ENCODE data around the gene USPL1.

The USPL1 gene

DNA sequence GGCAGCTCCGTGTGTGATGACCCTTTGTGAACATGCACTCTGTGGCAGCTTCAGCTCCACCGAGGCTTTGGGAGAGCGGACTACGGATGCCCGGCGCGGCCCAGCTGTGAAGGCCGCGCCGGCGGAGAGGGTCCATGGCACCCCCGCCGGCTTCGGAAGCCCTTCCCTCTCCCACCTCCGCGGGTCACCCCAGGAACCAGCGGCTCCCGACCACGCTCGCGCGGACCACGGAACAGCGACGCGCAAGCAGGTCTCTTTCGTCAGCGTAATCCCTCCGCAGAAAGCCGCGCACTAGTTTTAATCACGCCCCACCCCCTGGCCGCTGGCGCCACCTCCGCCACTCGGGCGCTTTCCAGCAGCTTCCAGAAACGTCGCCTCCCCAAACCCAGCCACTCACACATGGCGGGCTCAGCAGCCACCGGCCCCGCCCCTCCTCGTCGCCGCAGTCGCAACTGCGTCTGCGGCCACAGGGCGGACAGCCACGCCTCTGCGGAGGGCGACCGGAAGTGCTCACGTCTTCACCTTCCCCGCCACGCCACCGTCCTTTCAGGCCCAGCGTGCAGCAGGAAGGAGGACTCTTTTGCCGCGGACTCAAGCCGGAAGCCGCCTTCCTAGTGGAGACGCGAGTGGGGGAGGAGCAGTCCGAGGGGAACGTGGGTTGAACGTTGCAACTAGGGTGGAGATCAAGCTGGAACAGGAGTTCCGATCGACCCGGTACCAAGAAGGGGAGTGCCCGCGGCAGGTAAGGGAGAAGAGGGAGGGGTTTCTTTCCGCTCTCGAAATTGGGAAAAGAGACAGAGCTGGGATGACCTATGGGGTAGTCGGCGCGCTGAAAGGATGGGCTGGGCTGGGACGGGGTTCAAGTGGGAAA lies at the start of gene USPL1:
Gene USPL1 (plus strand): TSS at position 606 of the 871 bp plus-strand sequence. CDS start 3,221 bp downstream, outside the sequence.
- Histone ChIP-seq H3K36me3 (ENCODE audit: insufficient read depth, low read length) (no peaks in the 10 kb centered on the region), H3K9ac (ENCODE audit: low read depth, low read length) (peak within 1 kb of the TSS; percentile 97), H3K4me1 (ENCODE audit: insufficient read depth, low read length) (no peaks in the 10 kb centered on the region; the same call in 1 of the 2 replicates), H3K9me3 (ENCODE audit: control insufficient read depth, insufficient read depth, low read length) (no peaks in the 10 kb centered on the region)

DNA sequence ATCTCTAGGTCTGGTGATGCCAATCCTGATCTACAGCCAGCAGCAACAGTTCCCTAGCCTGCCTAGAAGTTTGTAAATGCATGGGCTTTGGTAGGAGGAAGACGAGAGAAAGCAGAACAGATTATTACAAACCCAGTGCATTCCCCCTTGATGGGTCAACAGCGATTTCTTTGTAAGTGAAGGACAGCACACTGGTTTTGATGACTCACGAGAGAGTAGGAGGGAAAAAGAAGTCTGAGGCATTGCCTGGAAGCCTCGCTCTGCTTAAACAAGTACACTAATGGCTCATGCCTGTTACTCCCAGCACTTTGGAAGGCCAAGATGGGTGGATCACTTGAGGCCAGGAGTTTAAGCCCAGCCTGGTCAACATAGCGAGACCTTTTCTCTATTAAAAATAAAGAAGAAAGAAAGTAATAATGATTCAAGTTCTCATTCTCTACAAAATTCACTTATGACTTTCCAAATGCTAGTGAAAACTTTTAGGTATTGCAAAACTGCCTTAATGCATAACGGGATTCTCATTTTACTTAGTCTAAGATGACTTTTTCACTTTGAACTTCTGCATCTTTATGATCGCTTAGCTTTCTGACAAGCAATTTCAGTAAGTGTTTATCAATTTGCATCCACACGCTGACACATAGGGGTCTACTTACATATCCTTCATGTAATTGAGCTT lies 47.7 kb upstream of the USPL1 start:
- Histone ChIP-seq H3K4me1 (ENCODE audit: insufficient read depth, low read length) (peaks cover 17% of the 10 kb centered on the region), H3K9ac (ENCODE audit: low read depth, low read length) (no peak overlapping the region), H3K36me3 (ENCODE audit: insufficient read depth, low read length) (no peaks in the 10 kb centered on the region), H3K9me3 (ENCODE audit: control insufficient read depth, insufficient read depth, low read length) (no peaks in the 10 kb centered on the region)

- Histone ChIP-seq H3K36me3 (ENCODE audit: insufficient read depth, low read length) (no peaks in the 10 kb centered on the region), H3K9ac (ENCODE audit: low read depth, low read length) (no peak overlapping the region), H3K4me1 (ENCODE audit: insufficient read depth, low read length) (peaks cover 17% of the 10 kb centered on the region), H3K9me3 (ENCODE audit: control insufficient read depth, insufficient read depth, low read length) (no peaks in the 10 kb centered on the region)
Measured at GRCh38 chr13:30570691-30571090, 47.0 kb upstream of the USPL1 start.

- no peaks in the 10 kb centered on the region for H3K9me3 ChIP-seq (ENCODE audit: control insufficient read depth, insufficient read depth, low read length)
- H3K36me3 ChIP-seq (ENCODE audit: insufficient read depth, low read length), result no peaks in the 10 kb centered on the region
- H3K9ac ChIP-seq (ENCODE audit: low read depth, low read length), result no peak overlapping the region
- peaks cover 17% of the 10 kb centered on the region for H3K4me1 ChIP-seq (ENCODE audit: insufficient read depth, low read length)
Measured at GRCh38 chr13:30572859-30573275, 44.9 kb upstream of the USPL1 start.

DNA sequence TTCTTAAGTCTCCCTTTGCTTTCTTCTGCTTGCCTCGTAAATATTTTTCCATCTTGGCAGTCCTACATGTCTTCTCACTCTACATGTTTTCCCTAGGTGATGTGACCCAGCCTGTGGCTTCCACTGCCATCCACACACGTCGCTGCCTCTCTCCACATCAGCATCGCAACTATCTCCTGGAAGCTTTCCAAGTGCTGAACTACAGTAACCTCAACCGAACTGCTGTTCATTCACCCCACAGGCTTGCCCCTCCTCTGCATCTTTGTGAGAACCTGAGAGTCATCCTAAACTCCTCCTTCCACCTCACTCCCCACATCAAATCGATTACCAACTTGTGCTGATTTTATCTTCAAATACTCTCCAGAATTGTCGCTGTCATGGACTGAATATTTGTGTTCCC lies 41.2 kb upstream of the USPL1 start:
- Histone ChIP-seq H3K36me3 (ENCODE audit: insufficient read depth, low read length) (no peaks in the 10 kb centered on the region), H3K4me1 (ENCODE audit: insufficient read depth, low read length) (peaks cover 9% of the 10 kb centered on the region), H3K9me3 (ENCODE audit: control insufficient read depth, insufficient read depth, low read length) (no peaks in the 10 kb centered on the region), H3K9ac (ENCODE audit: low read depth, low read length) (no peak overlapping the region)

- peaks cover 8% of the 10 kb centered on the region for H3K4me1 ChIP-seq (ENCODE audit: insufficient read depth, low read length)
- H3K9me3 ChIP-seq (ENCODE audit: control insufficient read depth, insufficient read depth, low read length), result no peaks in the 10 kb centered on the region
- no peak overlapping the region for H3K9ac ChIP-seq (ENCODE audit: low read depth, low read length)
- no peaks in the 10 kb centered on the region for H3K36me3 ChIP-seq (ENCODE audit: insufficient read depth, low read length)
Measured at GRCh38 chr13:30577401-30577852, 40.3 kb upstream of the USPL1 start.

DNA sequence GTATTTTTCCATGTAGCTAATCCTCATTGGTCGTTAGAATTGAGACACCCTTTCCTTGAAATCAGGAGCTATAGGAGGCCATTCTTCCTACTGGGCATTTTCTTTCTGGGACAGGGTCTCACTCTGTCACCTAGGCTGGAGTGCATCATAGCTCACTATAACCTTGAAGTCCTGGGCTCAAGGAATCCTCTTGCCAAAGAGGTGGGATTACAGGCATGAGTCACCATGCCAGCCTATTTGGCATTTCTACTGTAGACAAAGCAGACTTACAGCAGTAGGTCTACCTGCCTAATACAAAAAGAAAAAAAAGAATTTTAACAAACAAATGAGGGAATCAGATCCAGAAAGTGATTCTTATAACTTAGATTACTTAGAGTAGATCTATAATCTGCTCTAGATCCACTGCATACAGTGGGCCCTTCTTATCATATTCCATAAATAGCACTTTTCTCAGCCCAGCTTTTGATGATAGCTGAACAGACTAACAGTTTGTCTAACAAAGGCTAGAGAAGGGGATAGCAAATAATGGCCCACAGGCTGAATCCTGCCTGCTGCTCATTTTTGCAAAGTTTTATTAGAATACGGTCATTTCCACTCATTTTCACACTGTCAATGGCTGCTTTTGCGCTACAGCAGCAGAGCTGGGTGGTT lies 36.7 kb upstream of the USPL1 start:
- H3K9ac ChIP-seq (ENCODE audit: low read depth, low read length), result no peak overlapping the region
- H3K36me3 ChIP-seq (ENCODE audit: insufficient read depth, low read length), result no peaks in the 10 kb centered on the region
- H3K4me1 ChIP-seq (ENCODE audit: insufficient read depth, low read length), result peaks cover 4% of the 10 kb centered on the region
- no peaks in the 10 kb centered on the region for H3K9me3 ChIP-seq (ENCODE audit: control insufficient read depth, insufficient read depth, low read length)

DNA sequence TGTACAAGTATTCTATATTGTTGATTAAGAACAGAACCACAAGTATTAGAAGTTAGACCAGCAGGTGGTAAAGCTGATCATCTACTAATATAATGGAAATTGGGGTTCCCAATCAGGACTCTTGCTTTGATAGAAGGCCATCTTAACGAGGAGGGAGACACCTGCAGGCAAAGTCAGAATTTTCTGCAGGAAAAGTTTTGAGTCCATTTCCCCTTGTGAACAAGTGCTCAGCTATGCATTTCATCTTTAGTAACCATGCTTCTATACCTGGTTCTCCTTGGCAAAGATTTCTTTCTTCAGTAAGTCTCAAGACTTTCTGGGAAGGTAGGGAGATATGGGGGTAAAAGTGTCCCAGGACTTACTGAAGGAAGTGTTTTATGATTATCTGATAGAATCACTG lies 36.1 kb upstream of the USPL1 start:
- H3K4me1 ChIP-seq (ENCODE audit: insufficient read depth, low read length), result peaks cover 4% of the 10 kb centered on the region
- no peaks in the 10 kb centered on the region for H3K9me3 ChIP-seq (ENCODE audit: control insufficient read depth, insufficient read depth, low read length)
- no peak overlapping the region for H3K9ac ChIP-seq (ENCODE audit: low read depth, low read length)
- H3K36me3 ChIP-seq (ENCODE audit: insufficient read depth, low read length), result no peaks in the 10 kb centered on the region

DNA sequence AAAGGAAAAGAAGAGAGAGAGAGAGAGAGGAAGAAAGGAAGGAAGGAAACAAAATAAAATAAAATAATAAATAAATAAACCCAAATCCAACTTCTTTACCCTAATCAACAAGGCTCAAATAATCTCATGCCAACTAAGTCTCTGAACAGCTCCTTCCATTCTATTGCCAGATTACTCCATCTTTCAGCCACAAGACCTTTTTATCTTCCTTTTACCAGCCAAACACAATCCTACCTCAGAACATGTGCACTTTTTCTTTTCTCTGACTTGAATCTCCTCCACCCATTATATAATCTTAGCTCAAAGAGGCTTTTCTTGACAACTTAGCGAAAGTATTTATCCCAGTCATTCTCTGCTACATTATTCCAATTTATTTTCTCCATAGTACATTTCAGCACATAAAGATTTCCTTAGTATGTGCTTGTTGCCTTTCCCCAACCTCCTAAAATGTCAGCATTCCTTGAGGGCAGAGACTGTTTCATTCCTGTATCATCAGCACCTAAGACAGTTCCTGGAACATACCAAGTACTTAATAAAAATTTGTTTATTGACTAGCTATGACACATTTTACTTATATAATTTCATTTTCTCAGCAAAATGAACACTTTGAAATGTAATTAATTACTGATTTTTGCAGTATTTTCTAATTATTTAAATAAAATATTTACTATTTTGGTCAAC lies 33.5 kb upstream of the USPL1 start:
- Histone ChIP-seq H3K9me3 (ENCODE audit: control insufficient read depth, insufficient read depth, low read length) (no peaks in the 10 kb centered on the region), H3K36me3 (ENCODE audit: insufficient read depth, low read length) (no peaks in the 10 kb centered on the region), H3K4me1 (ENCODE audit: insufficient read depth, low read length) (peaks cover 4% of the 10 kb centered on the region), H3K9ac (ENCODE audit: low read depth, low read length) (no peak overlapping the region)

DNA sequence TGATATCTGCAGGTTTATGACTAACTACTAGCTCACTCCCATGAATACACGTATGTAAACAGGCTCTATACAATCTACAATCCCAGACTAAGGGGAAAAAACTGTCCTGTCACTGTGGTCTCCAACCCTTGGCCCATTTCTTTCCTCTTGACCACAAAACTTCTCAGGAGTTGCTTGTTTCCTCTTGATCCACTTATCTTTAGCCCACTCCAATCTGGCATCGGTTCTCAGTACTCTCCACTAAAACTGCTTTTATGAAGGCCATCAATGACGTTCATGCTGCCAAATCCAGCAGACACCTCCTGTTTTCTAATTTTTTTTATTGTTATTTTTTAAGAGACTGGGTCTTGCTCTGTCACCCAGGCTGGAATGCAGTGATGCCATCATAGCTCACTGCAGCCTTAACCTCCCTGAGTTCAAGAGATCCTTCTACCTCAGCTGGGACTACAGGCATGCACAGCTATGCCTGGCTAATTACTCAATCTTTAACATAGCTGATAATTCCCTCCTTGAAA lies 31.9 kb upstream of the USPL1 start:
- no peak overlapping the region for H3K9ac ChIP-seq (ENCODE audit: low read depth, low read length)
- no peaks in the 10 kb centered on the region for H3K9me3 ChIP-seq (ENCODE audit: control insufficient read depth, insufficient read depth, low read length)
- no peaks in the 10 kb centered on the region for H3K36me3 ChIP-seq (ENCODE audit: insufficient read depth, low read length)
- peaks cover 4% of the 10 kb centered on the region; the same call in 1 of the 2 replicates for H3K4me1 ChIP-seq (ENCODE audit: insufficient read depth, low read length)

- no peak overlapping the region for H3K9ac ChIP-seq (ENCODE audit: low read depth, low read length)
- no peaks in the 10 kb centered on the region for H3K9me3 ChIP-seq (ENCODE audit: control insufficient read depth, insufficient read depth, low read length)
- H3K4me1 ChIP-seq (ENCODE audit: insufficient read depth, low read length), result no peaks in the 10 kb centered on the region
- H3K36me3 ChIP-seq (ENCODE audit: insufficient read depth, low read length), result no peaks in the 10 kb centered on the region
Measured at GRCh38 chr13:30587231-30587630, 30.5 kb upstream of the USPL1 start.

- no peaks in the 10 kb centered on the region for H3K36me3 ChIP-seq (ENCODE audit: insufficient read depth, low read length)
- H3K4me1 ChIP-seq (ENCODE audit: insufficient read depth, low read length), result peaks cover under 1% of the 10 kb centered on the region; the same call in 1 of the 2 replicates
- H3K9ac ChIP-seq (ENCODE audit: low read depth, low read length), result no peak overlapping the region
- H3K9me3 ChIP-seq (ENCODE audit: control insufficient read depth, insufficient read depth, low read length), result no peaks in the 10 kb centered on the region
Measured at GRCh38 chr13:30587739-30588138, 30.0 kb upstream of the USPL1 start.

- Histone ChIP-seq H3K4me1 (ENCODE audit: insufficient read depth, low read length) (peaks cover 11% of the 10 kb centered on the region), H3K36me3 (ENCODE audit: insufficient read depth, low read length) (no peaks in the 10 kb centered on the region), H3K9ac (ENCODE audit: low read depth, low read length) (no peak overlapping the region), H3K9me3 (ENCODE audit: control insufficient read depth, insufficient read depth, low read length) (no peaks in the 10 kb centered on the region)
Measured at GRCh38 chr13:30593001-30593400, 24.7 kb upstream of the USPL1 start.

DNA sequence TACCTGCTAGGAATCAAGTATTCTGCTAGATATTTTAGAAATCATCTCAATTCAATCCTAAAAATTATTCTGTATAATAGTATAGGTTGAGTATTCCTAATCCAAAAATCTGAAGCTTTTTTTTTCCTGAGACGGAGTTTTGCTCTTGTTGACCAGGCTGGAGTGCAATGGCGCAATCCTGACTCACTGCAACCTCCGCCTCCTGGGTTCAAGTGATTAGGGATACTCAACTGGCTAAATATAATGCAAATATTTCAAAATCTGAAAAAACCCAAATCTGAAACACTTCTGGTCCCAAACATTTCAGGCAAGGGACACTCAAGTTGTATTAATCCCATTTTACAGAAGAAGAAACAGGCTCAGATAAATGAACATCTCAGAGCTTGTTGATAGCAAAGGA lies 17.2 kb upstream of the USPL1 start:
- Histone ChIP-seq H3K9ac (ENCODE audit: low read depth, low read length) (no peak overlapping the region), H3K4me1 (ENCODE audit: insufficient read depth, low read length) (peaks cover 7% of the 10 kb centered on the region; the same call in 1 of the 2 replicates), H3K36me3 (ENCODE audit: insufficient read depth, low read length) (no peaks in the 10 kb centered on the region), H3K9me3 (ENCODE audit: control insufficient read depth, insufficient read depth, low read length) (no peaks in the 10 kb centered on the region)

All from ES-I3 (cell line).